SK-N-MC (cell line): ENCODE measurements around the gene NRXN3.

Experiments
- DNase-seq: peaks from one replicate; pipeline ENCODE4 v3.0.0-alpha.2; 2011; ENCODE audit warnings: low read depth, low spot score
- H3K27ac ChIP-seq: fragments of 200-600 bp; sonication (generic); 2 replicates; pipeline ENCODE4 v1.5.1; 2016; ENCODE audit warnings: mixed run types
- H3K36me3 ChIP-seq: fragments of 200-600 bp; sonication (generic); 2 replicates; pipeline ENCODE4 v1.6.1; 2017; ENCODE audit warnings: antibody characterized with exemption, low read length, mixed read lengths; ENCODE audit not compliant: insufficient read depth
- H3K4me3 ChIP-seq: fragments of 200-600 bp; sonication (generic); 2 replicates; pipeline ENCODE4 v1.5.1; 2016
- H3K9ac ChIP-seq: fragments of 200-600 bp; sonication (generic); 2 replicates; pipeline ENCODE4 v1.8.0; 2017; ENCODE audit warnings: mixed run types, mixed read lengths; ENCODE audit not compliant: insufficient read length
- H3K9me3 ChIP-seq: fragments of 200-600 bp; sonication (generic); 2 replicates; pipeline ENCODE4 v1.6.1; 2017; ENCODE audit warnings: low read depth, mild to moderate bottlenecking, antibody characterized with exemption, low read length, moderate library complexity, mixed read lengths
- EZH2 ChIP-seq: fragments of 200-600 bp; sonication (generic); IDR thresholded peaks from one replicate; pipeline ENCODE4 v1.6.1; 2017; ENCODE audit warnings: antibody characterized with exemption
- FOXP2 ChIP-seq: optimal IDR thresholded peaks from 2 replicates; pipeline ENCODE3; 2011; ENCODE audit warnings: mild to moderate bottlenecking, moderate library complexity; ENCODE audit not compliant: insufficient read depth; ENCODE audit errors: extremely low read length, control extremely low read depth
- POLR2AphosphoS5 ChIP-seq: IDR thresholded peaks from 2 replicates; pipeline ENCODE4 v1.6.1; 2012; ENCODE audit warnings: mild to moderate bottlenecking, low read depth, low read length, borderline replicate concordance

NRXN3 gene

GRCh38 chr14:79911744-79912143, 1741.6 kb downstream of the NRXN3 start:
- Histone ChIP-seq H3K4me3 (no peak overlapping the region), H3K27ac (no peak overlapping the region), H3K9ac (no peak overlapping the region), H3K36me3 (no peaks in the 10 kb centered on the region), H3K9me3 (no peaks in the 10 kb centered on the region)
- TF ChIP-seq FOXP2 (no peak), EZH2 (no peak), POLR2AphosphoS5 (no peak)
- DNase-seq, result no peak

GRCh38 chr14:79914595-79914994, 1744.4 kb downstream of the NRXN3 start:
- no peak overlapping the region for H3K4me3 ChIP-seq
- no peak for DNase-seq
- H3K36me3 ChIP-seq, result no peaks in the 10 kb centered on the region
- H3K9ac ChIP-seq, result no peak overlapping the region
- H3K9me3 ChIP-seq, result no peaks in the 10 kb centered on the region
- TF ChIP-seq FOXP2 (no peak), POLR2AphosphoS5 (no peak), EZH2 (no peak)
- H3K27ac ChIP-seq, result no peak overlapping the region

GRCh38 chr14:79915406-79915805, 1745.2 kb downstream of the NRXN3 start:
- TF ChIP-seq EZH2, result no peak
- no peak for TF ChIP-seq FOXP2
- no peak for TF ChIP-seq POLR2AphosphoS5
- Histone ChIP-seq H3K27ac (no peak overlapping the region), H3K9me3 (no peaks in the 10 kb centered on the region), H3K36me3 (no peaks in the 10 kb centered on the region), H3K9ac (no peak overlapping the region), H3K4me3 (no peak overlapping the region)
- no peak for DNase-seq

- Histone ChIP-seq H3K36me3 (no peaks in the 10 kb centered on the region), H3K9ac (no peak overlapping the region), H3K27ac (no peak overlapping the region), H3K4me3 (no peak overlapping the region), H3K9me3 (no peaks in the 10 kb centered on the region)
- no peak for DNase-seq
- no peak for TF ChIP-seq EZH2
These were observed 1746.1 kb downstream of the NRXN3 start for GRCh38 chr14:79916281-79916680.

- Histone ChIP-seq H3K4me3 (no peak overlapping the region), H3K27ac (no peak overlapping the region), H3K36me3 (no peaks in the 10 kb centered on the region), H3K9ac (no peak overlapping the region), H3K9me3 (no peaks in the 10 kb centered on the region)
- no peak for TF ChIP-seq EZH2
- no peak for TF ChIP-seq POLR2AphosphoS5
- TF ChIP-seq FOXP2, result no peak
- DNase-seq, result no peak
These were observed 1746.7 kb downstream of the NRXN3 start for GRCh38 chr14:79916892-79917291.
